Activated T-cell treated with anti-CD3 and anti-CD28 coated beads, Interleukin-2, amount 50 U/mL, for 24 hours (primary cell): ENCODE results near the gene RILP.

Source experiments
- DNase-seq: peaks from one replicate; pipeline ENCODE4 v3.0.0-alpha.2; 2020
- H3K27ac Mint-ChIP-seq: 2 replicates; pipeline ENCODE4 v1.8.0; 2020; ENCODE audit warnings: mild to moderate bottlenecking, mixed read lengths
- H3K27me3 Mint-ChIP-seq: 2 replicates; pipeline ENCODE4 v1.8.0; 2020; ENCODE audit warnings: mixed read lengths
- H3K36me3 Mint-ChIP-seq: 2 replicates; pipeline ENCODE4 v1.8.0; 2020; ENCODE audit warnings: low read depth, mixed read lengths
- H3K4me1 Mint-ChIP-seq: 2 replicates; pipeline ENCODE4 v1.8.0; 2020; ENCODE audit warnings: low read depth, mixed read lengths
- H3K4me3 Mint-ChIP-seq: 2 replicates; pipeline ENCODE4 v1.8.0; 2020; ENCODE audit warnings: mild to moderate bottlenecking, moderate library complexity, mixed read lengths
- H3K9me3 Mint-ChIP-seq: 2 replicates; pipeline ENCODE4 v1.8.0; 2020; ENCODE audit warnings: mixed read lengths

Gene RILP

DNA sequence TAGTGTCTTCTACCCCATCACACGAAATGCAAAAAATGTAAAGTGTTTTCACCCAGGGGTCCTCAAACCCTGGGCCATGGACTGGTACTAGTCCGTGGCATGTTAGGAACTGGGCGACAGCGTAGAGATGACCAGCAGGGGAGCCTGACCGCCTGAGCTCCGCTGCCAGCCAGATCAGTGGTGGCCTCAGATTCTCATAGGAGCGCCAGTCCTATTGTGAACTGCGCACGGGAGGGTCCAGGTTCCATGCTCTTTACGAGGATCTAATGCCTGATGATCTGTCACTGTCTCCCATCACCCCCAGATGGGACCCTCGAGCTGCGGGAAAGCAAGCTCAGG lies 8.6 kb downstream of the RILP start:
- H3K4me3 Mint-ChIP-seq = no peak overlapping the region
- no peaks in the 10 kb centered on the region for H3K9me3 Mint-ChIP-seq
- peaks cover 22% of the 10 kb centered on the region for H3K4me1 Mint-ChIP-seq
- H3K27ac Mint-ChIP-seq = no peak overlapping the region
- H3K36me3 Mint-ChIP-seq = no peaks in the 10 kb centered on the region
- DNase-seq = no peak
- H3K27me3 Mint-ChIP-seq = no peaks in the 10 kb centered on the region

GRCh38 chr17:1640329-1641064 lies 9.2 kb downstream of the RILP start:
- Mint-ChIP-seq H3K36me3 (no peaks in the 10 kb centered on the region), H3K4me3 (no peak overlapping the region), H3K27ac (no peak overlapping the region), H3K4me1 (peaks cover 17% of the 10 kb centered on the region), H3K9me3 (no peaks in the 10 kb centered on the region), H3K27me3 (no peaks in the 10 kb centered on the region)
- no peak for DNase-seq

DNA sequence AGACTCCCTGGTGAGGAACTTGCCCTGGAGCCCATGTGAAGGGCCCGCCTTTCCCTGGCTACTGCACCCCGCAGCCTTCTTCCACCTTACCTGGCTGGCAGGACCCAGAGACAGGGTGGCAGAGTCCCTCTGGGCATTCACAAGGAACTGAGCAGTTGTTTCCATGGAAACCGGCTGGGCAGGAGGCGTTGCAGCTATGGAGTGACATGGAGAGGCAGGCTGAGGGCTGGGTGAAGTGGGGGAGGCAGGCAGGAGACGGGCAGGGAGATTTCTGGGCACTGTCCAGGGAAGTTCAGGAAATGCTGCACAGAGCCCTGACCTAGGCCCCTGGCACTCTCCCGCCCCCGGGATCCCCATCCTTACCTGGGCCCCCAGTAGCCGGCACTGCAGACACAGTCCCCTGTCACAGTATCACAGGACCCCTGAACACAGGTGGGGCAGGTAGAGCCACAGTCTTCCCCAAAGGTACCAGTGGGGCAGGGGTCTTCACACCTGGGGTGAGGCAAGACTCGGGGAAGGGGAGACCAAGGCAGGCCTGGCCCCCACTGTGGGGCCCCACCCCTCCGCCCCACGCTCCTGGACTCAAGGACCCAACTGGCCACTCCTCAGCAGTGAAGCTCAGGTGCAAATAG lies 10.0 kb downstream of the RILP start:
- Mint-ChIP-seq H3K4me3 (no peak overlapping the region), H3K9me3 (no peaks in the 10 kb centered on the region), H3K27ac (no peak overlapping the region), H3K27me3 (no peaks in the 10 kb centered on the region), H3K36me3 (no peaks in the 10 kb centered on the region), H3K4me1 (peaks cover 8% of the 10 kb centered on the region)
- DNase-seq = no peak

GRCh38 chr17:1638624-1639300 lies 10.9 kb downstream of the RILP start:
- no peak overlapping the region for H3K27ac Mint-ChIP-seq
- H3K4me1 Mint-ChIP-seq = no peaks in the 10 kb centered on the region
- DNase-seq = no peak
- H3K4me3 Mint-ChIP-seq = no peak overlapping the region
- H3K27me3 Mint-ChIP-seq = no peaks in the 10 kb centered on the region
- H3K36me3 Mint-ChIP-seq = no peaks in the 10 kb centered on the region
- no peaks in the 10 kb centered on the region for H3K9me3 Mint-ChIP-seq

DNA sequence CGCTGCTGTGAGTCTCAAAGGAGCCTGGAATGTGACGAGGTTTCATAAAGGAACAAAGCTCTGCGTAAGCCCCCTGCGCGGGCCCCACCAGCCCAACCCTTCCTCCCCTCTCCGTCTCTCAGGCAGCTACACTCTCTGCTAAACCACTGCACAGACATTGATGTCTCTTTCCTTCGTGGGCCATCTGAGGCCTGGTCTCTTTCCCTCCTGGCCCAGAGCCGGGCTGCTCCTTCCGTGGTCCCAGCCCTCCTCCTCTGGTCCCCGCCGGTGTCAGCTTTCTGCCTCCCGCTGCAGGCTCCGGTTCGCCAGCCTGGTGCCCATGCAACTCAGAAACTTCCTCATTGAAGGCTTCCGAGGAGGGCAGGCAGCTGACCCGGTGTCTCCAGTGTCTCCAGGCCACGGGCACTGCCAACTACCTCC lies 11.5 kb downstream of the RILP start:
- Mint-ChIP-seq H3K9me3 (no peaks in the 10 kb centered on the region), H3K4me3 (no peak overlapping the region), H3K27me3 (no peaks in the 10 kb centered on the region), H3K27ac (no peak overlapping the region), H3K4me1 (no peaks in the 10 kb centered on the region), H3K36me3 (no peaks in the 10 kb centered on the region)
- DNase-seq = no peak

- Mint-ChIP-seq H3K4me3 (no peak overlapping the region), H3K9me3 (no peaks in the 10 kb centered on the region), H3K4me1 (no peaks in the 10 kb centered on the region), H3K36me3 (no peaks in the 10 kb centered on the region), H3K27me3 (no peaks in the 10 kb centered on the region), H3K27ac (no peak overlapping the region)
- DNase-seq = no peak
Observed at GRCh38 chr17:1636732-1637285, 12.9 kb downstream of the RILP start.

GRCh38 chr17:1635675-1636465 lies 13.8 kb downstream of the RILP start:
- H3K9me3 Mint-ChIP-seq = no peaks in the 10 kb centered on the region
- no peak overlapping the region for H3K27ac Mint-ChIP-seq
- no peaks in the 10 kb centered on the region for H3K4me1 Mint-ChIP-seq
- no peaks in the 10 kb centered on the region for H3K27me3 Mint-ChIP-seq
- H3K36me3 Mint-ChIP-seq = no peaks in the 10 kb centered on the region
- DNase-seq = no peak
- no peak overlapping the region for H3K4me3 Mint-ChIP-seq

GRCh38 chr17:1634841-1635650 lies 14.6 kb downstream of the RILP start:
- no peaks in the 10 kb centered on the region for H3K9me3 Mint-ChIP-seq
- DNase-seq = no peak
- H3K36me3 Mint-ChIP-seq = no peaks in the 10 kb centered on the region
- peaks cover 3% of the 10 kb centered on the region for H3K27me3 Mint-ChIP-seq
- H3K4me3 Mint-ChIP-seq = no peak overlapping the region
- no peak overlapping the region for H3K27ac Mint-ChIP-seq
- peaks cover 3% of the 10 kb centered on the region for H3K4me1 Mint-ChIP-seq

- Mint-ChIP-seq H3K4me3 (no peak overlapping the region), H3K27ac (peak overlapping the region; percentile 84)
- DNase-seq = no peak
Observed at GRCh38 chr17:1630662-1631061, 19.0 kb downstream of the RILP start.

DNA sequence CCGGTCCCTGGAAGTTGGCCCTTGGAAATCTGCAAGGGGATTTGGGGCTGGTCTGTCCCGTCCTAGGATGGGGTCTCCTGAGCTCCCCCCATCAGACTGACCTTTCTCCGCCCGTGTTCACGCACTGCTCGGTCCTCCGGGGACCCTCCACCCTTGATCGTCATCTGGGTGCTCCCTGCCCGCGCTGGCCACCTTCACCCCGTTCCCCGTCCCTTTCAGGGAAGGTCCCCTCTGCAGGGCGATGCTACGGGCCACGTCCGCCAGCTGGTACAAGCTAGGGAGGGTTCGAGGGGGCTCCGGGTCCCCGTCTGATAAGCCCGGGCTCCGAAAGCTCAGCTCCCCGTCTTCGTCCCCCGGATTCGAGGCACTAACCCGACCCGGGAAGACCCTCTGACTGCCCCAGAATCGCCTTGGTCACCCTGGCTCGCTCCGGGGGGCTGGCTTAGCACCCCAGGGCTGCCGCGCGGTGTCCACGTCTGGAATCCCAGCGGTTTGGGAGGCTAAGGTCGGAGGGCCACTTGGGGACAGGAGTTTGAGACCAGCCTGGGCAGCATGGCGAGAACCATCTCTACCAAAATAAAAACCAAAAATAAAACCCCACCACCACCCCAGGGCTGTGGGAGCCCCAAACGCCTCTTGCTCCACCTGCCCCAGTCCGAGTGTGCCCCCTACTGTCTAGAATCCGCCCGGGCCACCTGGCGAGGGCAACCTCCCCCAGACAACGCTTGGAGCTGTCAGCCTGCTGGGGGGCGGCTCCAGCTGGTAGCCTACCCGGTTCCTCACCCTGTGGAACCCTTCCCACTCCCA lies 20.0 kb downstream of the RILP start:
- H3K9me3 Mint-ChIP-seq = no peaks in the 10 kb centered on the region
- H3K4me1 Mint-ChIP-seq = peaks cover 24% of the 10 kb centered on the region
- peak overlapping the region; percentile 84 for H3K27ac Mint-ChIP-seq
- H3K27me3 Mint-ChIP-seq = peaks cover 21% of the 10 kb centered on the region
- H3K36me3 Mint-ChIP-seq = peaks cover 5% of the 10 kb centered on the region
- H3K4me3 Mint-ChIP-seq = peak overlapping the region; percentile 78
- peak; percentile 86 for DNase-seq

More at GRCh38 chr17:1630662-1631061, 19.0 kb downstream of the RILP start:
- Mint-ChIP-seq H3K9me3 (no peaks in the 10 kb centered on the region), H3K36me3 (peaks cover 5% of the 10 kb centered on the region), H3K27me3 (peaks cover 21% of the 10 kb centered on the region), H3K4me1 (peaks cover 24% of the 10 kb centered on the region)

DNA sequence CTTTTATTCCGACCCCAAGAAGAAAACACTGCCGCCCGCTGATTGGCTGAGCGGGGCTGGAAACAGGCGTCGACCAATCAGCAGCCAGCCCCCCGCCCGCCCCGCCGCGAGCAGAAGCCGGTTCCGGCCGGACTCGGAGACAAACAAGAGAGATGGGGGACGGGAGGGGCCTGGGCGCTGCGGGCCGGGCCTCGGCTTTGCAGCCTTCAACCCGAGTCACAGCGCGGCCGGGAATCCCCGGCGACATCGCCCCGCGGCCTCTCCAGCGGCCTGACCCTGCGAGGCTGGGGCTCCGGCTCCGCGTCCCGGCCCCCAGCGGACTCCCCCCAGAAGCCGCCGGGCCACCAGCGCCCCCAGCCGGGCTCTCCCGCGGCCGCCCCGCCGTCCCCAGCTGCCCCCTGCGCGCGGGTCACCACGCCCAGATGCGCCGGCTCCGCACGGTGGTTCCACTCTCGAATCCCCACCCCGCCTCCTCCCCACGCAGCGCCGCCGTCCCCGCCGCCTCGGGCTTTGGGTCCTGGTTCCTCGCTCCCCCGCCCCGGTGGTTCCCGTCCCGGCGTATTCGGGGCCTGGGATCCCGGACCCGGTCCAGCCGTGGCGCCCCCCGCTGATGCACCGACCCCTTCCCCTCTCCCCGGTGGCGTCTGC lies 20.7 kb downstream of the RILP start:
- Mint-ChIP-seq H3K27me3 (peaks cover 21% of the 10 kb centered on the region), H3K27ac (peak overlapping the region; percentile 91), H3K4me1 (peaks cover 24% of the 10 kb centered on the region), H3K4me3 (peak overlapping the region; percentile 87), H3K9me3 (no peaks in the 10 kb centered on the region), H3K36me3 (peaks cover 5% of the 10 kb centered on the region)
- peak; percentile 90 for DNase-seq

GRCh38 chr17:1627982-1628855 lies 21.4 kb downstream of the RILP start, which contains the start of gene SLC43A2:
SLC43A2 (minus strand) TSS chr17:1628834; CDS start chr17:1627874, 960 bp downstream.
- H3K27ac Mint-ChIP-seq = peak within 1 kb of the TSS; percentile 91

More at GRCh38 chr17:1627982-1628855, 21.4 kb downstream of the RILP start, which contains the start of gene SLC43A2:
- Mint-ChIP-seq H3K4me3 (peak within 1 kb of the TSS; percentile 87), H3K9me3 (no peaks in the 10 kb centered on the region), H3K4me1 (peaks cover 24% of the 10 kb centered on the region), H3K36me3 (peaks cover 5% of the 10 kb centered on the region), H3K27me3 (peaks cover 21% of the 10 kb centered on the region)
- peak; percentile 86 for DNase-seq
